PC-9 (cell line): ENCODE data around the gene OS9.

ENCODE experiments used
- EZH2 ChIP-seq: fragments of 200-600 bp; sonication (generic); IDR thresholded peaks from 2 replicates; pipeline ENCODE4 v1.8.0; 2017; ENCODE audit warnings: antibody characterized with exemption, low read depth
- TF ChIP-seq, protein P1 (sequence below): fragments of 200-600 bp; sonication (generic); conservative IDR thresholded peaks from 2 replicates; pipeline ENCODE4 v1.6.1; 2017; ENCODE audit warnings: mixed run types, antibody characterized with exemption, mild to moderate bottlenecking, moderate library complexity

DNA sequence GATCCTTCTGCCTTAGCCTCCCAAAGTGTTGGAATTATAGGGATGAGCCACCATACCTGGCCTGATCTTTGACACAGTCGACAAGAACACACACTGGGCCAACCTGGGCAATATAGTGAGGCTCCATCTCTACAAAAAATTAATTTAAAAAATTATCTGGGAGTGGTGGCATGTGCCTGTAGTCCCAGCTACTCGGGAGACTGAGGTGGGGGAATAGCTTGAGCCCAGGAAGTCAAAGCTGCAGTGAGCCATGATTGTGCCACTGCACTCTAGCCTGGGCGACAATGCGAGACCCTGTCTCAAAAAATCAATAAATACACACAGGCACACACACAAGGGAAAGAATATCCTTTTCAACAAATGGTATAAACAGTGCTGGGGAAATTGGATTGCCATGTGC is 6.1 kb upstream of the OS9 start:
- TF ChIP-seq, protein P1, sequence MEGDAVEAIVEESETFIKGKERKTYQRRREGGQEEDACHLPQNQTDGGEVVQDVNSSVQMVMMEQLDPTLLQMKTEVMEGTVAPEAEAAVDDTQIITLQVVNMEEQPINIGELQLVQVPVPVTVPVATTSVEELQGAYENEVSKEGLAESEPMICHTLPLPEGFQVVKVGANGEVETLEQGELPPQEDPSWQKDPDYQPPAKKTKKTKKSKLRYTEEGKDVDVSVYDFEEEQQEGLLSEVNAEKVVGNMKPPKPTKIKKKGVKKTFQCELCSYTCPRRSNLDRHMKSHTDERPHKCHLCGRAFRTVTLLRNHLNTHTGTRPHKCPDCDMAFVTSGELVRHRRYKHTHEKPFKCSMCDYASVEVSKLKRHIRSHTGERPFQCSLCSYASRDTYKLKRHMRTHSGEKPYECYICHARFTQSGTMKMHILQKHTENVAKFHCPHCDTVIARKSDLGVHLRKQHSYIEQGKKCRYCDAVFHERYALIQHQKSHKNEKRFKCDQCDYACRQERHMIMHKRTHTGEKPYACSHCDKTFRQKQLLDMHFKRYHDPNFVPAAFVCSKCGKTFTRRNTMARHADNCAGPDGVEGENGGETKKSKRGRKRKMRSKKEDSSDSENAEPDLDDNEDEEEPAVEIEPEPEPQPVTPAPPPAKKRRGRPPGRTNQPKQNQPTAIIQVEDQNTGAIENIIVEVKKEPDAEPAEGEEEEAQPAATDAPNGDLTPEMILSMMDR: no peak
- TF ChIP-seq EZH2: no peak
